NCI-H1417 treated with DMSO at 0.1 percent for 48 hours (cell line): ENCODE results near the gene ZFHX2.
"Not testable (repeated sequence)": the region's sequence is repeated elsewhere in the genome, so short reads cannot be mapped to it uniquely, and the experiment has no call there.

ENCODE experiments used
- DNase-seq: peaks from one replicate; lab custom pipeline; 2025; lab: John Stamatoyannopoulos, UW

ZFHX2 gene

GRCh38 chr14:23539248-23540140, 12.1 kb downstream of the ZFHX2 start:
- no peak for DNase-seq

GRCh38 chr14:23538785-23539184, 12.8 kb downstream of the ZFHX2 start:
- no peak for DNase-seq

- DNase-seq: no peak
Measured at GRCh38 chr14:23538050-23538718, 13.4 kb downstream of the ZFHX2 start.

DNA sequence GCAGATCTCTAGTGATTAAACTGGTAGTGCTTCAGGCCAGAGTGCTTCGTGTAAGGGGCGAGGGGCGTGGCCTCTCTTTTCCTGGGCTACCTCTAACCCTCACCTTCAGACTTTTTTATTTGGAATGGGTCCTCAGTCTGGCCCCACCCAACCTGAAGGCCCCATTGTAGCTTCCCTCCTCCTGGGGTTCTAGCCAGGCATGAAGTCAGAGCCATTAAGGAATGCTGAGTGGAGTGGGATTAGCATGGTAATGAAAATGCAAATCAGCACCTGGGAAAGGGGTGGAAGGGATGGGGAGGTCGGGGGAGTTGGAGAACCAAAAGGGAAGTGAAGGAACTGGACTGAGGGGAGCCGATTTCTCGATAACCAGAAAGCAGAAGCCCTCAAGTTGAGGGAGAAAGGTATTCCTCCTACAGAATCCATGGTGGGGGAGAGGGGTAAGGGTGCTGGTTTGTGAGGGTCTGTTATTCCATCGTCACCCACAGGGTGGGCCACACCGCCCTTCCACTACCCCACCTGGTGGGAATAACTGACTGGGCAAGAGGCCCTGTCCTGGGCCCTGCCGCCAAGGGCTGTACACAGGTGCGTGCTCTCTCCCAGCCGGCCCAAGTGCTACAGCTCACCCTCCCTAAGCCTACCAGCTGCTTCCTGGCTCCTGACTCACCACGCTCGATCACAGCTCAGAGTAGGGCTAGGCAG, 14.1 kb downstream of the ZFHX2 start:
- DNase-seq: no peak

GRCh38 chr14:23536906-23537305, 14.7 kb downstream of the ZFHX2 start:
- DNase-seq: not testable (repeated sequence)

DNA sequence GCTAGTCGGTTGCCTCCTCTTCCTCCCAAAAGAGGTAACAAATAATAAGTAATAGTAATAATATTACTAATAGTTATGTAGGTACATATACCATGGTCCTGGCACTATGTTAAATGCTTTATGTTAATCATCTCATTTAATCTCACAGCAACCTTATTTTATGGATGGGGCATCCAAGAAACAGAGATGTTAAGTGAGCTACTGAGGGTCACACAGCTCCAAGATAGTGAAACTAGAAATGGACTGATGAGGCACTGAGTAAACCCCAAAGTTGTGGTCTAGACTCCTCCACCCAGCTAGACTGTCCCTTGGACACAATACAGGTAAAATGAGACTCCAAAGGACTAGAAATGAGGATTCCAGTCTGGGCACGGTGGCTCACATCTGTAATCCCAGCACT, 15.1 kb downstream of the ZFHX2 start:
- DNase-seq: no peak

DNA sequence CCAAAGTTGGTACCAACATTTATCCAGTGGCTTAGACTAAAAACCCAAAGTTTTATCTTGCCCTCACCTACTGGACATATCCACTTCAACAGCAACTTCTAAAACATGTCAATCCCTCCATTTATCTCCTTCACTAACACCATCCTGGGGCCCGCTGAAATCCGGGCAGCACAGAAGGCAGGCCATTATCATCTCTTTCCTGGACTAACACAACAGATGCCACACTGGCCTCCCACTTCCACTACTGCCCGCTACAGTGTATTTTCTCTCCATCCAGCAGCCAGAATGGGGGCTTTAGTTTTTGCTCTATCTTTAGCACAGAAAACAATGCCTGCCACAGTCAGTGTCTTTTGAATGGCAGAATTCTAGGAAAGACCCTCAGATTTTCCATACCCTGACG, 15.6 kb downstream of the ZFHX2 start:
- no peak for DNase-seq

GRCh38 chr14:23533652-23534435, 17.7 kb downstream of the ZFHX2 start:
- no peak for DNase-seq

DNA sequence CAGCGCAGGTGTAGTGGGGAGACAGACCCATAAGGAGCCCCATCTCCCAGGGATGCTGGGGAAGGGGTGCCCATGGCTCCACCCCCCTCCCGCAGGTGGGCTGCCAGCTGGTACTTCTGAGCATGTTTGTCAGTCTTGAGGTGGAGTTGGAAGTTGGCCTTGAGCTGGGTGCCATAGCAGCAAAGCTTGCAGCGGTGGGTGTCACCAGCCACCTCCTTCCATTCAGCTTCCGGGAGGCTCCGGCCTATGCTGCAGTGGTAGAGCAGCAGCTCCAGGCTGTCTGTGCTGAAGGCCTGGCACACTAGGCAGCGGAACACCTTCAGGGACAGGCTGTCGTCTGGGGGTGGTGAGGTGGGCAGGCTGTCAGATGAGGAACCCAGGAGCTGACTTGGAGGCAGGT, 18.9 kb downstream of the ZFHX2 start:
- DNase-seq: no peak

DNA sequence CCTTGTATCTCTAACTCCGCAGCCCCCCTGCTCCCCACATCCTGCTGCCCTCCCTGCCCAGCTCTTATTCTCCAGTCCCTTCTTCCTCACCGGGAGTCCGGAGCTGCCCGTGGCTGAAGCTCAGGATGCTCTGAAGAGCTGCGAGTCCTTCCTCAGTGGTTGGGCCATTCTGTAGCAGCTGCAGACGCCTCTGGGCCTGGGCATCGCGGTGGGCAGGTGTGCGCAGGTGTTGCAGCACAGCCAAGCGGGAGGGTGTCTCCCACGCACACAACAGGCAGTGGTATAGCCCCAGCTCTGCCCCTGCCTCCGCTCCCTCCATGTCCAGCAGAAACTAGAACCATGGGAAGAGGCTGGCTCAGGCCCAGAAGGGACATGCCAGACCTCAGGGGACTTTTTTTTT, 20.2 kb downstream of the ZFHX2 start:
- no peak for DNase-seq

DNA sequence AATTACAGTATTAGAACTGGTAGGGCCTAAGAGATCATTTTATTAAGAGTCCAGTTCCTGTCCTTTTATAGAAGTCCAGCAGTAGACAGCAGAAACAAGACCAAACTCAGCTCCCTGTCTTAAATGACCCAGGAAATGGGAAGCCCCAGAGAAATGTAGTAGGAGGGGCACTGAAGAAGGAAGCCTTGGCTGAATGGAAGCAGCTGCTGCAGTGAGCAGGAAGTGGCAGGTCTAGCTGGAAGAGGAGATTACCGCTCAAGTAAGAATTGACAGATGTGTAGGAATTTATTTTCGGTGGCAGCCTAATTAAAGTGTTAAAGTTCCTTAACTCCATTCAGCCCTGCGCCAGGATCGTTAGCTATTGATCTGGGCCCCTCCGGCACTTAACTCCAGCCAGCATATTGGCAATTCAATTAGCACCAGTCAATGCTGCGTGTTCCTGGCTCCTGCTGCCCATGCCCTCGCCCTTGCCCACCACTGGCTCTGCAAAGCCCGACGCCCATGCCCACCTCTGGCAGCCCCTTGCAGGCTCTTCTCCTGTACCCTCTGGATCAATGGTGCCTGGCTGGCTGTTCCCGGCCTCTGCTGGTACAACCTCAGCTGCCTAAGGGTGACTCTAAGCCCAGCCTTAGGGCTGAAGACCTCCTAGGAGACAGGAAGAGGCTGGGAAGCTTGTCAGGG, 21.1 kb downstream of the ZFHX2 start:
- DNase-seq: no peak

DNA sequence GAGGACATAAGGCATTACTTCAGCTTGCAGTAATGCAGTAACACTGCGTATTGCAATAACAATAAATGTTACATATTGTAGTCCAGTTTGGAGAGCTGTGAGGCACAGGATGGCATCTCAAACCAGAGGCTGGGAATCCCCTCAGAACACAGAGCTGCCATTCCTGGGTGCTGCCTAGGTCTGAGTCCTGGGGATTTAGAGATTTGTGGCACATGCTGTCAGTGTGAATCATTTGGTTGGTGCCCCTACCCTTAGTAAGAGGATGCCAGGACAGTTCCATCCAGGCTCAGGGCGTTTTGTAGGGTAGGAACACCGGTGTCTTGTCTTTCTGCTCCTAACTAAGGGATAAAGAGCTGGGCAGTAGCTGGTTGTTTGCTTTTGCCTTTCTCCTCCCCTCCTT, 22.5 kb downstream of the ZFHX2 start:
- DNase-seq: no peak

DNA sequence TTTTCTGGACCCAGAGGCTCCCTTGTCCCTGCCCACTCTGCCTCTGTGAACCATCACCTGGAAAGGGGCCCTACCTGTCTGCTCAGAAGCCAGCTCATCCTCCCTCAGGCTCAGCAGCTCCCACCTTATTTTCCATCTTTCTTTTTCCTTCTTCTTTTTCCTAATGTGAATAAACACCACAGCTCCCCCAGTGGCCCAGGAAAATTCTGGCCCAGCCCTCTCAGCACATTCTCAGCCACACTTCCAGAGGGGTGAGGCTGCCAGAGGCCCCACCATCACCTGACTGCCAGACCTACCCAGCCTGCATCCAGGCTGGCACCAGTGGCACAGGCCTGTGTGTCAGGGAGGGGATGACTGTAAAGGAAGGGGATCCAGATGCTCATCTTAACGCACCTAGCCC, 23.0 kb downstream of the ZFHX2 start:
- no peak for DNase-seq

- DNase-seq: no peak
Measured at GRCh38 chr14:23525611-23526010, 26.0 kb downstream of the ZFHX2 start.

GRCh38 chr14:23524954-23525353, 26.6 kb downstream of the ZFHX2 start:
- DNase-seq: no peak

- no peak for DNase-seq
Measured at GRCh38 chr14:23523229-23524016, 28.1 kb downstream of the ZFHX2 start.

GRCh38 chr14:23522643-23523198, 28.8 kb downstream of the ZFHX2 start:
- DNase-seq: no peak

DNA sequence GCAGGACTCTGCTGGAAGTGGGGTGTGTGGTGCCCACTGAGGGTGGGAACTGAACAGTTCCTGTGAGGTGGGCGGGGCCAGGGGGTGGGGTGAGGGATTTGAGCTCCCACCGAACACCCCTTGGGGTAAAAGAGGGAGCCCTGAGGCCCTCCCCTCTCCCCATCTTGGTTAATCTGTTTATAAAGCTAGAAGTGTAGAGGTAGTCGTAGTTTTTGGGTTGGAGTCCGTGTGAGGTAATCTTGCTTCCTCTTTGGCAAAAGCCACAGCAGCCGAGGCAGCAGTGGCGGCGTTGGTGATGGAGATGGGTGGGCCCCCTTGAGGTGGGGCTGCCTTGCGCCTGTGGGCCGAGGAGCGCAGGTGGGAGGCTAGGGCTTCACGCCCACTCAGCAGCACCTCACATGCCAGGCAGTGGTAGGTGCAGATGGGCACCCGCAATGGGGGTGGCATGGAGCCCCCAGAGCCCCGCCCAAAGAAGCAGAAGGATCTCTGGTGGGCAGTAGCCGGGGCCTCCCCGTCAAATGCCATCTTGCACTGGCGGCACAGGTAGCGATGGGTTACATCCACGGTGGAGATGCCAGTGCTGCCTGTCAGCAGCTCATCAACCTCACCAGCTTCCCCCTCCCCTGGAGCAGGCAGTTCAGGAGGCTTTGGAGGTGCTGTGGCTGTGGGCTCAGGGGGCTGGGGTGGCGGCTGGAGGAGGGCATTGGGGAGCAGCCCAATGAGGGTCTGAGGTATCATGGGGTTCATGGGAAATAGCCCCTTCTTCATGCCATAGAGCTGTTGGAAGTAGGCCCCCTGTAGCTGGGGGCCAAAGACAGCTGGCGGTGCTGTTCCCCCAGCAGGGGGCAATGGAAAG, 29.6 kb downstream of the ZFHX2 start:
- DNase-seq: no peak

- DNase-seq: no peak
Measured at GRCh38 chr14:23520899-23521533, 30.5 kb downstream of the ZFHX2 start.
